Esophagus muscularis mucosa (tissue), 4 donors: ENCODE data around the gene FNDC11.

Experiments
- EP300 ChIP-seq: sonication (generic); formaldehyde crosslinking; IDR thresholded peaks from one replicate; pipeline ENCODE4 v1.6.1; 2017; ENCODE audit warnings: antibody characterized with exemption
- POLR2A ChIP-seq: fragments of 450-650 bp; IDR thresholded peaks from one replicate; pipeline ENCODE4 v1.6.1; 2017; ENCODE audit warnings: antibody characterized with exemption, moderate library complexity, mild to moderate bottlenecking, low read depth
- POLR2AphosphoS5 ChIP-seq, 2 donors: sonication (generic); formaldehyde crosslinking; IDR thresholded peaks; one replicate each; pipeline ENCODE4 v1.6.1; 2017; ENCODE audit warnings: antibody characterized with exemption in 2 of 2
- TF ChIP-seq, protein P1 (sequence below), 3 experiments: fragments of 200-600 bp in 2 of 3; fragments of 450-650 bp in 1 of 3; sonication (generic) in 2 of 3; IDR thresholded peaks; one replicate each; pipeline ENCODE4 v1.5.1; 2017 to 2019; ENCODE audit warnings: antibody characterized with exemption in 3 of 3, mild to moderate bottlenecking in 2 of 3, moderate library complexity in 1 of 3

DNA sequence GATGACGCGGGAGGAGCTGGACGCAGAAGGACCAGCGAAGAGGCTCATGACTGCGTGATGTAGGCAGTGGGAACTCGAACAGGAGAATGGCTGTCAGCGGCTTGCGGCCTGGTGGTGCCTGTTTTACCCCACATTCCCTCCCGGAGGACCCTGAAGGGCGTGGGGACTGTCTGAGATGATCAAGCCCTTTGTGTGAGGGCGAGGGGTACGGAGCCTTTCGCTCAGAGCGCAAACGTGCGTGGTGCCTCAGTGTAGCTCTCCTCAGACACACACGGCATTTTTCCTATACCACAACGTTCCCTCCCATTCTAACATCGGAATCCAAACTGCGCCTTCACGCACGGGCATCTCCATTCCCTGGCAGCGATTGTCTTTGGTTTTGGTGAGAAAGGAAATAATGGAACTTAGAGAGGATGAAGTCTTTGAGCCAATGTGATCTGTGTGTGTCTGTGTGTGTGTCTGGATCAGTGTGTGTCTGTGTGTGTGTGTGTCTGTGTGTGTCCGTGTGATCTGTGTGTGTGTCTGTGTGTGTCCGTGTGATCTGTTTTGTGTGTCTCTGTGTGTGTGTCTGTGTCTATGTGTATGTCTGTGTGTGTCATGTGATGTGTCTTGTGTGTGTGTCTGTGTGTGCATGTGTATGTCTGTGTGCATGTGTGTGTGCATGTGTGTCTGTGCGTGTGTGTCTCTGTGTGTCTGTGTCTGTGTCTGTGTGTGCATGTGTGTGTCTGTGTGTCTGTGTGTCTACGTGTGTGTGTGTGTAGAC lies 22.1 kb upstream of the FNDC11 start:
- TF ChIP-seq, protein P1, sequence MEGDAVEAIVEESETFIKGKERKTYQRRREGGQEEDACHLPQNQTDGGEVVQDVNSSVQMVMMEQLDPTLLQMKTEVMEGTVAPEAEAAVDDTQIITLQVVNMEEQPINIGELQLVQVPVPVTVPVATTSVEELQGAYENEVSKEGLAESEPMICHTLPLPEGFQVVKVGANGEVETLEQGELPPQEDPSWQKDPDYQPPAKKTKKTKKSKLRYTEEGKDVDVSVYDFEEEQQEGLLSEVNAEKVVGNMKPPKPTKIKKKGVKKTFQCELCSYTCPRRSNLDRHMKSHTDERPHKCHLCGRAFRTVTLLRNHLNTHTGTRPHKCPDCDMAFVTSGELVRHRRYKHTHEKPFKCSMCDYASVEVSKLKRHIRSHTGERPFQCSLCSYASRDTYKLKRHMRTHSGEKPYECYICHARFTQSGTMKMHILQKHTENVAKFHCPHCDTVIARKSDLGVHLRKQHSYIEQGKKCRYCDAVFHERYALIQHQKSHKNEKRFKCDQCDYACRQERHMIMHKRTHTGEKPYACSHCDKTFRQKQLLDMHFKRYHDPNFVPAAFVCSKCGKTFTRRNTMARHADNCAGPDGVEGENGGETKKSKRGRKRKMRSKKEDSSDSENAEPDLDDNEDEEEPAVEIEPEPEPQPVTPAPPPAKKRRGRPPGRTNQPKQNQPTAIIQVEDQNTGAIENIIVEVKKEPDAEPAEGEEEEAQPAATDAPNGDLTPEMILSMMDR (IDR thresholded peaks at IDR 0.05): no peak
- TF ChIP-seq EP300: no peak
- no peak for TF ChIP-seq POLR2A
- no peak for TF ChIP-seq POLR2AphosphoS5 (IDR thresholded peaks at IDR 0.05)
